ENCODE data around the gene CEP95. TPM values are rescaled to one million over a fixed set of nuclear protein-coding genes. Genes with fewer than 3 reads are reported as not detected.

CEP95 gene
- total RNA-seq, 1 donor from 2014 or later: 108 TPM

DNA sequence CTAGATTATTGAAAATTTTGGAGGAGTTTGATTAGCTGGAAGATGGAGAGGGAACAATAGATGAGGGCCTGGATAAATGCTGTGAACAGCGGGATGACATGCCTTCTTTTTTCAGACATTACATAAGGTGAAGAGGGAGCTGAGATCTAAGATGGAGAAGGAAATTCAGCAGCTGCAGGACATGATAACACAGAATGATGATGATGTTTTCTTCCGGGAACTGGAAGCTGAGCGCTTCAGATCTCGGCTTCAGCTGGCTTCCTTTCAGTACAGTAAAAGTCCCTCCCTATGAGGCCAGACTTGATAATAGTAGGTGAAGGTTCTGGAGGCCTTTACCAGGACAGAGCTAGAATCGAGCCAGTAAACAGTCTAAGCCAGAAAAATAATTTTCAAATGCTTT lies 30.7 kb downstream of the CEP95 start:
- TF ChIP-seq, protein P1, sequence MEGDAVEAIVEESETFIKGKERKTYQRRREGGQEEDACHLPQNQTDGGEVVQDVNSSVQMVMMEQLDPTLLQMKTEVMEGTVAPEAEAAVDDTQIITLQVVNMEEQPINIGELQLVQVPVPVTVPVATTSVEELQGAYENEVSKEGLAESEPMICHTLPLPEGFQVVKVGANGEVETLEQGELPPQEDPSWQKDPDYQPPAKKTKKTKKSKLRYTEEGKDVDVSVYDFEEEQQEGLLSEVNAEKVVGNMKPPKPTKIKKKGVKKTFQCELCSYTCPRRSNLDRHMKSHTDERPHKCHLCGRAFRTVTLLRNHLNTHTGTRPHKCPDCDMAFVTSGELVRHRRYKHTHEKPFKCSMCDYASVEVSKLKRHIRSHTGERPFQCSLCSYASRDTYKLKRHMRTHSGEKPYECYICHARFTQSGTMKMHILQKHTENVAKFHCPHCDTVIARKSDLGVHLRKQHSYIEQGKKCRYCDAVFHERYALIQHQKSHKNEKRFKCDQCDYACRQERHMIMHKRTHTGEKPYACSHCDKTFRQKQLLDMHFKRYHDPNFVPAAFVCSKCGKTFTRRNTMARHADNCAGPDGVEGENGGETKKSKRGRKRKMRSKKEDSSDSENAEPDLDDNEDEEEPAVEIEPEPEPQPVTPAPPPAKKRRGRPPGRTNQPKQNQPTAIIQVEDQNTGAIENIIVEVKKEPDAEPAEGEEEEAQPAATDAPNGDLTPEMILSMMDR (IDR thresholded peaks at IDR 0.05; ENCODE audit: unreplicated experiment): no peak
- Mint-ChIP-seq H3K4me3 (ENCODE audit: low read depth) (no peak overlapping the region), H3K4me1 (ENCODE audit: low read depth) (no peaks in the 10 kb centered on the region), H3K27me3 (no peaks in the 10 kb centered on the region), H3K36me3 (ENCODE audit: insufficient read depth) (peaks cover 25% of the 10 kb centered on the region), H3K9me3 (ENCODE audit: low read depth) (no peaks in the 10 kb centered on the region), H3K27ac (no peak overlapping the region)
- DNase-seq (ENCODE audit: low spot score, unreplicated experiment): no peak

DNA sequence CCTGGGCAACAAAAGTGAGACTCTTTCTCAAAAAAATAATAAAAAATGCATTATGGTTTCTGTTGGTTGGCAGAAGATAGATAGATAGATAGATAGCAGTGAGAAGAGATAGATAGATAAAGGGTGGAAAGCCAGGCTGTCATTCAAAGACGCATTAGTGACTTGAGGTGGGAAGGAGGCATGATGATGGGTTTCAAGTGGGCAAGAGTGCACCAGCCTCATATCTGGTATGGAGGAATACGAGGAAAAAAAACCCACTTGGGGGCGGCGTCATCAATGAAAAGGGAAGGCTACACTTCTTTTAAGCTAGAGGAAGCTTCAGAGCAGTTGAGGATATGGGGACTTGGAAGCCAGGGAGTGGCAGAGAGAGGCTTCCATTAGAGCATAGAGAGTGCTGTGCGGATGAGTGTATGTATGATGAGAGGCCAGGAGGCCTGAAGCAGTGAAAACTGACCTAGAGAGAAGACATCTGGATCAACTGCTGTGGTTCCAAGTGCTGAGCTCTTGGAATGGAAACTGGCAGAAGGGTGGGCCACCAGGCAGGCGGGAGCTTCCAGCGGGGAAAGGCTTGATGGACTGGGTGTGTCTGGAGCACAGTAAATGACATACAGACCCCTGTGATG lies 31.8 kb downstream of the CEP95 start:
- TF ChIP-seq, protein P1 (IDR thresholded peaks at IDR 0.05; ENCODE audit: unreplicated experiment): no peak
- Mint-ChIP-seq H3K4me3 (ENCODE audit: low read depth) (no peak overlapping the region), H3K9me3 (ENCODE audit: low read depth) (no peaks in the 10 kb centered on the region), H3K27me3 (no peaks in the 10 kb centered on the region), H3K4me1 (ENCODE audit: low read depth) (no peaks in the 10 kb centered on the region), H3K36me3 (ENCODE audit: insufficient read depth) (peaks cover 24% of the 10 kb centered on the region), H3K27ac (peak overlapping the region; percentile 68)
- DNase-seq (ENCODE audit: low spot score, unreplicated experiment): no peak

DNA sequence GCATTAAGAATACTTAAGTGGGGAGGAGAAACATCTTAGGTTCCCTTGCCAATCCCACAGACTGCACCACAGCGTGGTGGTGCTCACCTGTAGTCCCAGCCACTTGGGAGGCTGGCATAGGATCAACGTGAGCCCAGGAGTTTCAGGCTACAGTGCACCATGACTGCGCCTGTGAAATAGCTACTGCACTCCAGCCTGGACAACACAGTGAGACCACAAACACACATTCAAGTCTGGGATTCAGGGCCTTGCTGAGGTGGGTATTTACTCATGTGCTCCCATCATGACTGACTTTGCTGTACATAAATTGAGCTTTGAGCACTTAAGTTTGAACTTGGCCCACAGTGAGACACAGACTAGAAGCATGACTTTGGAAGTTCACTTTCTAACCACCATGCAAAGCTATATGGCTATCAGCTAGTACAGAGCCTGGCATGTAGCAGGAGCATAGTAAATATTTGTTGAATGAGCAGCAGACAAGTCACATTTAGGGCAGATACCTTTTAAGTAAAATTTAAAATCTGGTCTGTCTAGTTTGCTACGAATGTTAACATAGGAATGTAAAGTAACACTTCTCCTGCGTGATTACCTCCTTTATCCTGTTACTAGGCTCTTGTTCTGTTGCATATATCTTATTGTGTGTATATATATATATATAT lies 33.5 kb downstream of the CEP95 start:
- Mint-ChIP-seq H3K4me1 (ENCODE audit: low read depth) (no peaks in the 10 kb centered on the region), H3K9me3 (ENCODE audit: low read depth) (no peaks in the 10 kb centered on the region), H3K27me3 (no peaks in the 10 kb centered on the region), H3K27ac (no peak overlapping the region), H3K4me3 (ENCODE audit: low read depth) (no peak overlapping the region), H3K36me3 (ENCODE audit: insufficient read depth) (peaks cover 24% of the 10 kb centered on the region)
- DNase-seq (ENCODE audit: low spot score, unreplicated experiment): no peak
- TF ChIP-seq, protein P1 (IDR thresholded peaks at IDR 0.05; ENCODE audit: unreplicated experiment): no peak

DNA sequence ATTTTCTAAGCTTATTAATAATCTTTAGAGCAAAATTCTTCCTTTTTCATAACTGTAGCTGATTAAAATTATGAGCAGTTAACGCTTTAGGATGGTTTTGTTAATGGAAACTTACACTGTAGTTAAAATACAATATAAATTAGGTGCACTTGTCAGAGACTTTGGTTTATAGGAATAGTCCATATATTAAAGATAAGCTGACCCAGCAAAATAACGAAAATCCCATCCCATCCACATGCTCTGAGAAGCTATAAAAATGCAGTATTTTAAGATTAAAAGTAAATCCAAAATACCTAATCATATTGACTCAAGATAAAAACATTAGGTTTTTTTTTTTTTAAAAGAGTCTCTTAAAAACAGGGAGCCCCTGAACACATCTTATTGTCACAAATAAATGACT lies 38.0 kb downstream of the CEP95 start:
- no peaks in the 10 kb centered on the region for H3K4me1 Mint-ChIP-seq (ENCODE audit: low read depth)
- H3K27me3 Mint-ChIP-seq: no peaks in the 10 kb centered on the region
- DNase-seq (ENCODE audit: low spot score, unreplicated experiment): no peak
- H3K4me3 Mint-ChIP-seq (ENCODE audit: low read depth): no peak overlapping the region
- peaks cover 14% of the 10 kb centered on the region for H3K36me3 Mint-ChIP-seq (ENCODE audit: insufficient read depth)
- H3K9me3 Mint-ChIP-seq (ENCODE audit: low read depth): no peaks in the 10 kb centered on the region
- TF ChIP-seq, protein P1 (IDR thresholded peaks at IDR 0.05; ENCODE audit: unreplicated experiment): no peak
- H3K27ac Mint-ChIP-seq: no peak overlapping the region

DNA sequence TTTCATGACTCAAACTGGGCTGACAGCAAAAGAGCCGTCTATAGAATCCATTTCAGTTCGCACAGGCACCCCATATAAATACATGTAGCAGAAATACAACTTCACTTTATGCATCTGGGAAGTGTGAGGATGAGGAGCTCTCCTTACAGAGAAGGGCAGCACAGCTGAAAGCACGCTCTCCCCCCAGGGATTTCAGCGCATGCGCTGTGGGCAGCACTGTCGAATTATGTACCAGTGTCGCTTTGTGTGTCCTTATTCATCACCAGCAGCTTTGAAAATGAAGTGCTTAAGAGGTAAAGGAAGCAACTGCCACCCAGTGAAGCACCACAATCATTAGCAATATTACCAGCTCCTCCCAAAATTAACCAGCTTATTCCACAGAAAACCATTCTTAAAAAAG lies 39.9 kb downstream of the CEP95 start:
- Mint-ChIP-seq H3K4me1 (ENCODE audit: low read depth) (no peaks in the 10 kb centered on the region), H3K4me3 (ENCODE audit: low read depth) (no peak overlapping the region), H3K27me3 (no peaks in the 10 kb centered on the region), H3K36me3 (ENCODE audit: insufficient read depth) (peaks cover 16% of the 10 kb centered on the region), H3K27ac (no peak overlapping the region), H3K9me3 (ENCODE audit: low read depth) (no peaks in the 10 kb centered on the region)
- DNase-seq (ENCODE audit: low spot score, unreplicated experiment): no peak
- TF ChIP-seq, protein P1 (IDR thresholded peaks at IDR 0.05; ENCODE audit: unreplicated experiment): no peak

All from progenitor cell of endocrine pancreas (in vitro differentiated cells).